SKM-1 (cell line): Measurements from ENCODE around the gene MALSU1.

Source experiments
- DNase-seq: peaks from one replicate; lab custom pipeline; 2025; ENCODE audit not compliant: unreplicated experiment; lab: John Stamatoyannopoulos, UW

MALSU1 gene

GRCh38 chr7:23335136-23335535 lies 36.0 kb downstream of the MALSU1 start:
- DNase-seq, result no peak

GRCh38 chr7:23335621-23336020 lies 36.5 kb downstream of the MALSU1 start:
- DNase-seq, result no peak

- no peak for DNase-seq
Measured at GRCh38 chr7:23336086-23336485, 36.9 kb downstream of the MALSU1 start.

- DNase-seq, result no peak
Measured at GRCh38 chr7:23336799-23337283, 37.7 kb downstream of the MALSU1 start.

- no peak for DNase-seq
Measured at GRCh38 chr7:23337374-23337773, 38.2 kb downstream of the MALSU1 start.

GRCh38 chr7:23338439-23338838 lies 39.3 kb downstream of the MALSU1 start:
- no peak for DNase-seq

- DNase-seq, result no peak
Measured at GRCh38 chr7:23338863-23339262, 39.7 kb downstream of the MALSU1 start.

GRCh38 chr7:23341846-23342598 lies 42.9 kb downstream of the MALSU1 start:
- no peak for DNase-seq

- DNase-seq, result no peak
Measured at GRCh38 chr7:23343102-23343501, 44.0 kb downstream of the MALSU1 start.

- DNase-seq, result no peak
Measured at GRCh38 chr7:23343806-23344475, 44.8 kb downstream of the MALSU1 start.

GRCh38 chr7:23345601-23346000 lies 46.5 kb downstream of the MALSU1 start:
- no peak for DNase-seq

GRCh38 chr7:23346316-23346715 lies 47.2 kb downstream of the MALSU1 start:
- DNase-seq, result no peak

- DNase-seq, result no peak
Measured at GRCh38 chr7:23347033-23347681, 48.0 kb downstream of the MALSU1 start.

GRCh38 chr7:23347682-23348180 lies 48.6 kb downstream of the MALSU1 start:
- no peak for DNase-seq

- no peak for DNase-seq
Measured at GRCh38 chr7:23349484-23350157, 50.5 kb downstream of the MALSU1 start.

- DNase-seq, result no peak
Measured at GRCh38 chr7:23350466-23350865, 51.3 kb downstream of the MALSU1 start.

GRCh38 chr7:23353172-23353571 lies 54.0 kb downstream of the MALSU1 start:
- DNase-seq, result no peak

GRCh38 chr7:23356168-23356567 lies 57.0 kb downstream of the MALSU1 start:
- DNase-seq, result no peak

- no peak for DNase-seq
Measured at GRCh38 chr7:23356726-23357125, 57.6 kb downstream of the MALSU1 start.

- no peak for DNase-seq
Measured at GRCh38 chr7:23357190-23358093, 58.3 kb downstream of the MALSU1 start.
